ENCODE results near the gene ABCB11. TPM values are rescaled to one million over a fixed set of nuclear protein-coding genes. Genes with fewer than 3 reads are reported as not detected.
"Not testable (repeated sequence)": the region's sequence is repeated elsewhere in the genome, so short reads cannot be mapped to it uniquely, and the experiment has no call there.

ABCB11 gene
- polyA plus RNA-seq, 1 donor: not detected

DNA sequence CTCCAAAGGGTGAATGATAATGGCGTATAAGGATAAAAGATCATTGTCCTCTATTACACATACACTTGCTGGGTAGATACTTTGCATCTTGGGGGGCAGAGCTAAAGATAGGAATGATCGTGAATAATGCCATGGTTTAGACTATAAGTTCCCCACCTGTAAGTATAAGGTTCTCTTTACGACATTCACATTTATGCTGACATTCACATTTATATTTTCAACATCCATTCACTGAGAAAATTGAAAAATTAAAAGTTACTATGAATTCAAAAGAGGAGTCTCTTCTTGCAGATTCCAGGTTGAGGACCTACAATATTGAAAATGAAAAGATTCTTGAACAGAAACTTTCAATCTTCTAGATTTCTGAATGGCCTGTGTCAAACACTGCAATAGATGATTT, 138.8 kb downstream of the ABCB11 start:
- no peak for DNase-seq (ENCODE audit: low read depth)

DNA sequence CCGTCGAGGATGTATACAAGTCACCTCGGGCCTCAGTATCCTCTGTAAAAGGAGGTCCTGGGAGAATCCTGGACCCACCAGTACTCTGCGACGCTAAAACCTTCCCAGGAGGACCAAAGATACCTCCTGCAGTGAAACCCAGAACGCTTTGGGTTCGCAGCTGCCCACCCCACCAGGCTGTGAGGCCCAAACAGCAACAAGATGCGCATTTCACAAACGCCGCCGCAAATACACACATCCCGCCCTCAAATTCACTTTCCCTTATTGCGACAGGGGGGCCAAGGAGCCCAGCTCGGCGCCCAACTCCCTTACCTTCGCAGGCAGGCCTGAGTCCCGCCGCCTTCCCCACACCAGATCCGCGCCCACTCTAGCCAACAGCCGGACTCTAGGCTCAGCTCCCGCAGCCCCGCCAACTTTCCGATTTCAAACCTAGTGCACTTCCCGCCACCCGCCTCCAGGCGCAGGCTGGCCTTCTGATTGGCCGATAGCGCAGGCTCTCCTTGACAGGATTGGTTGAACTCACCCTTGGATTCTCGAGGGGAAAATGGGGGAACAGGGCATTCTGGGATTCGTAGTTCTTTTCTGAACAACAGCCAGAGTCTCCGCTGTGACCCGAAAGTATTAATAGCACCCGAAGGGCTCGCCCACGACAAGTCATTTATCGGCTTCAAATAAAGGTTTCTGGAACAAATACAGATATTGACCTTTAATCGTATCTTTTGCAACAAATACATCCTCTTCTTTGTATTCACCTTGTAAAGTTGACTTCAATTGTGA, 140.9 kb downstream of the ABCB11 start, which contains the start of gene SPC25:
TSS of gene SPC25 (minus strand) at position 425 of the 777 bp plus-strand sequence. CDS start 911 bp downstream, outside the sequence.
- DNase-seq (ENCODE audit: low read depth): peak; percentile 84

DNA sequence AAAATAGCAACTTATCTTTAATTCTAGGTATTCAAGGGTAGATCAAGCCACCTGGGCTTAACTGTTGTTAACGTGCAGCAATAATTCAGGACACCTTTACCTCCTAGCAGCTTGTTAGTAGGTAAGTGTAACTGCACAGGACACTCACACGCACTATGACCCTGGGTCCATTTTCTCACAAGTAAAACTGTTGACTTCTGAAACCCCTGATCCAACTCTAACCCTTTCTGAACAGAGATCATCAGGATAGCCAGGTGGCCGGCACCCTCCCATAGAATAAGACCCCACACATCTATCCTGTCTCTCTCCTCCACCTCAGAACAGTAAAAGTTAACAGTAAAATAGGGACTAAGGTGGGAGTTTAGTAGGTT, 141.5 kb downstream of the ABCB11 start:
- DNase-seq (ENCODE audit: low read depth): no peak

DNA sequence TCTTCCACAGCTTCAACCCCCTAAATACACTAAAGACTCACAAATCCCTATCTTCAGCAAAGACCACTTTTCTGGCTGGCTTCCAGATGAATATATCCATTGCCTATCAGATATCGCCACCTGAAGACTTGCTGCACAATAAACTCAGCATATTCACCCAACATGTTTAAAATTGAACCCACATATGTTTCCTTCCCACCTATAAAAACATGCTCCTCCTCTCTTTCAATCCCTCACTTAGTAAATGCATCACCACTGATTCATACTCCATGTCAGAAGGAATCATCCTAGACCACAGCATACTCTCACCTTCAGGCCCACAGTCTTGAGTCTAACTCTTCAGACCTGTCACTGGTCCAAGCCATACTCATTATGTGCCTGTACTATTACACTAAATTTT, 146.1 kb downstream of the ABCB11 start:
- no peak for DNase-seq (ENCODE audit: low read depth)

DNA sequence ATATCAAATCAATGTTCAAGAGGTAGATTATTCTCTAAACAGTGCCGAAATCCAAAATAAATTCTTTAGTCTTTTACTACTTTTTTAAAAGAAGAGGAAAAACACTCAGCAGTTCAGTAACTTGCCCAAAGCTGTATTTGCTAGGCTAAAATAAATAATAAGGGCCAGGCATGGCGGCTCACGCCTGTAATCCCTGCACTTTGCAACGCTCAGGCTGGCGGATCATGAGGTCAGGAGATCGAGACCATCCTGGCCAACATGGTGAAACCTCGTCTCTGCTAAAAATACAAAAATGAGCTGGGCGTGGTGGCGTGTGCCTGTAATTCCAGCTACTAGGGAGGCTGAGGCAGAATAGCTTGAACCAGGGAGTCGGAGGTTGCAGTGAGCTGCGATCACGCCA, 149.0 kb downstream of the ABCB11 start:
- not testable (repeated sequence) for DNase-seq (ENCODE audit: low read depth)

DNA sequence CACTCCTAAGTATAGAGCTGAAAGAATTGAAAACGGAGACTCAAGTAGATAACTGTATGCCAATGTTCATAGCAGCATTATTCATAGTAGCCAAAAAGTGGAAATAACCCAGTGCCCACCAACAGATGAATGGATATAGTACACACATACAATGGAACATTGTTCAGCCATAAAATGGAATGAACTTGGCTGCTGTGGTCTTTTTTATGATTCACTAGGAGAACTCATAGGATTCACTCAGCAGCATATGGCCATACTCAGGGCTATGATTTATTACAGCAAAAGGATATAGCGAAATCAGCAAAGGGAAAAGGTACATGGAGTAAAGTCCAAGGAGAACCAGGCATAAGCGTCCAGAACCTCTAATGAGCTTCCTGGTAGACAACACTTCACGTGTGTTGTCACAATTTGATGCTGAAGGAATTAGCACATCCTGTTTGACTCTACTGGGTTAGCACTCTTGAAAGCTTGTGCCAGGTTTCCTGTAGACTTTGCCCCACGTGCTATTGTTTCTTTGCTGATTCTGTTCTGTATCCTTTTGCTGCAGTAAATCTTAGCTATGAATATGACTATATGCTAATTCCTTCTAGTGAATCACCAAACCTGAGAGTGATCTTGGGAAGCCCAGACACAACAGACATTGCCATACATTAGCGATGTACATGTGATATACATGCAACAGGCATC, 156.6 kb downstream of the ABCB11 start:
- no peak for DNase-seq (ENCODE audit: low read depth)

DNA sequence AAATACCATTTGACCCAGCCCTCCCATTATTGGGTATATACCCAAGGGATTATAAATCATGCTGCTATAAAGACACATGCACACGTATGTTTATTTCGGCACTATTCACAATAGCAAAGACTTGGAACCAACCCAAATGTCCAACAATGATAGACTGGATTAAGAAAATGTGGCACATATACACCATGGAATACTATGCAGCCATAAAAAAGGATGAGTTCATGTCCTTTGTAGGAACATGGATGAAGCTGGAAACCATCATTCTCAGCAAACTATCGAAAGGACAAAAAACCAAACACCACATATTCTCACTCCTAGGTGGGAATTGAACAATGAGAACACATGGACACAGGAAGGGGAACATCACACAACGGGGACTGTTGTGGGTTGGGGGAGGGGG, 160.3 kb downstream of the ABCB11 start:
- not testable (repeated sequence) for DNase-seq (ENCODE audit: low read depth)

Other genes with a start within 250 kb of the ABCB11 start
- gene NOSTRIN, start 228.7 kb downstream of the ABCB11 start, polyA plus RNA-seq (ENCODE audit: insufficient read length): 9.2 TPM
- gene SPC25, start 140.9 kb downstream of the ABCB11 start, polyA plus RNA-seq (ENCODE audit: insufficient read length): 7.5 TPM
- not detected for gene G6PC2, start 130.0 kb downstream of the ABCB11 start, polyA plus RNA-seq (ENCODE audit: insufficient read length)
- 0.34 TPM for gene DHRS9, start 38.2 kb upstream of the ABCB11 start, polyA plus RNA-seq (ENCODE audit: insufficient read length)